NCI-H1694 treated with DMSO at 0.1 percent for 48 hours (cell line): ENCODE measurements around the gene SLC34A3.
"Not testable (repeated sequence)": the region's sequence is repeated elsewhere in the genome, so short reads cannot be mapped to it uniquely, and the experiment has no call there.

Experiments used
- DNase-seq: peaks from one replicate; lab custom pipeline; 2025; lab: John Stamatoyannopoulos, UW

The SLC34A3 gene

DNA sequence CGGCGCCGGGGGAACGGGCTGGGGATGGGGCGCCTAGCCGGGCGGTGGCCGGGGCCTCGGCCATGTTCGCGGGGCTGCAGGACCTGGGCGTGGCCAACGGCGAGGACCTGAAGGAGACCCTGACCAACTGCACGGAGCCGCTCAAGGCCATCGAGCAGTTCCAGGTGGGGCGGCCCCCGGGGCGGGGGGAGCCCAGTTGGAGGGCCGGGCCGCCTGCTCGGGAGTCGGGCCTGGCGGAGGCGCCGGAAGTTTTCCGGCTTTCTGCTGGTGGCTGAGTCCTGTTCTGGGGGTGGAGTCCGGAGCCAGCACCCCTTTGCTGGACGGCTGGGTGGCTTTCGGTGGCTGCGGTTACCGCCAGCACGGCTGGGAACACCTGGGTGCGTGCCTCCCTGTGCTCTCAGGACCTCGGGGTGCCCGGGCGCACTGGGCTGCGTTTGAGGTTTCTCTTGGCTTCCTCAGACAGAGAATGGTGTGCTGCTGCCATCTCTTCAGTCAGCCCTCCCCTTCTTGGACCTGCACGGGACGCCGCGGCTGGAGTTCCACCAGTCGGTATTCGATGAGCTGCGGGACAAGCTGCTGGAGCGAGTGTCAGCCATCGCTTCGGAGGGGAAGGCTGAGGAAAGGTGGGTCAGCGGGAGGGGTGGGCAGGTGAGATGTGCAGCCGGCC lies 24.9 kb downstream of the SLC34A3 start:
- DNase-seq = no peak

DNA sequence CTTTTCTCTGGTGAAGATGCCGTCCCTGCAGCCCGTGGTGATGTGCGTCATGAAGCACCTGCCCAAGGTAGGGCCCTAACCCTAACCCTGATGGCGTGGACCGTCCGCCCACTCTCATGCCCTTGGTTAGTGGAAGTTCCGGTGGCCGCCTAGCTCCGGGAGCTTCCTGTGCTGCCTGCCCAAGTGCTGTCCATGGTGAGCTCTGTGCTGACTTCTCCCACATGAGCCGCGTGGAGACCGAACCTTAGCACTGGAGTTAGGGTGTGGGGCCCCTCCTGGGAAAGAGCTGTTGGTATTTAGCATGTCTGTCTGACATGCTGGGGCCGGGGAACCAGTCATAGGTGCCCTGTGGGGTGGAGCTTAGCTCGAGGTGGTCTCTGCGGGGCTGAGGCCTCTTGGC lies 25.7 kb downstream of the SLC34A3 start:
- DNase-seq = no peak

DNA sequence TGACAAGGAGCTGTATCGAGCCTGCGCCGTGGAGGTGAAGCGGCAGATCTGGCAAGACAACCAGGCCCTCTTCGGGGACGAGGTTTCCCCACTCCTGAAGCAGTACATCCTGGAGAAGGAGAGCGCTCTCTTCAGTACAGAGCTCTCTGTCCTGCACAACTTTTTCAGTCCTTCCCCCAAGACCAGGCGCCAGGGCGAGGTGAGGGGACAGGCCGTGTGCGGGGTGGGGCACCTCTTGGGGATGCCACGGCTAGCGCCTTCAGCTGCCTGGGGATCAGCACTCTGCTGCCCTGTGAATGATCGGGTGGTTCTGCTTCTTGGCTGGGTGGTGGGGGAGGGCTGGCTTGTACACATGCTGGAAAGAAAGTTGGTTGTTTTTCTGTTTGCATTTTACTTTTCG lies 26.2 kb downstream of the SLC34A3 start:
- no peak for DNase-seq

DNA sequence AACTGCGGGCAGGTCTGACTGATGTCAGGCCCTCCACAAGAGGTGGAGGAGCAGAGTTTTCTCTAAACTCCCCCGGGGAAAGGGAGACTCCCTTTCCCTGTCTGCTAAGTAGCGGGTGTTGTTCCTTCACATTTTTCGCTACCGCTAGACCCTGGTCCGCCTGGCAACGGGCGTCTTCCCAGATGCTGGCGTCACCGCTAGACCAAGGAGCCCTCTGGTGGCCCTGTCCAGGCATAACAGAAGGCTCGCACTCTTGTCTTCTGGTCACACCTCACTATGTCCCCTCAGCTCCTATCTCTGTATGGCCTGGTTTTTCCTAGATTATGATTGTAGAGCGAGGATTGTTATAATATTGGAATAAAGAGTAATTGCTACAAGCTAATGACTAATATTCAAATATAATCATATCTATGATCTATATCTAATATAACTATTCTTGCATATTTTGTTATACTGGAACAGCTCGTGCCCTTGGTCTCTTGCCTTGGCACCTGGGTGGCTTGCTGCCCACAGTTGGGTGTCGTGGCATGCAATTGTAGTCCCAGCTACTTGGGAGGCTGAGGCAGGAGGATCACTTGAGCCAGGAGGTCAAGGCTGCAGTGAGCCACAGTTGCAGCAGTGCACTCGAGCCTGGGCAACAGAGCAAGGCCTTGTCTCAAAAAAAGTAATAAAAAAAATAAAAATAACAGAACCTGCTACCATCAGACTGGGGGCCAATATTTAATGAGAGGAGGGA lies 31.6 kb downstream of the SLC34A3 start:
- not testable (repeated sequence) for DNase-seq

DNA sequence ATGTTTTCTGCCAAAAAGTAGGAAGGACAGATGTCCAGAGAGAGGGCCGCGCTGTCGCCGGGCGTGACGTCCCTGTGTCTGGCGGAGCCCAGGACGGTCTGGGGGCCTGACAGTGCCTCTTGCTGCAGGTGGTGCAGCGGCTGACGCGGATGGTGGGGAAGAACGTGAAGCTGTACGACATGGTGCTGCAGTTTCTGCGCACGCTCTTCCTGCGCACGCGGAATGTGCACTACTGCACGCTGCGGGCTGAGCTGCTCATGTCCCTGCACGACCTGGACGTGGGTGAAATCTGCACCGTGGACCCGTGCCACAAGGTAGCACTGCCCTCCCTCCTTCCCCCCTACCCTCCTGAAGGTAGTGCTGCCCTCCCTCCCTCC lies 32.2 kb downstream of the SLC34A3 start:
- no peak for DNase-seq

DNA sequence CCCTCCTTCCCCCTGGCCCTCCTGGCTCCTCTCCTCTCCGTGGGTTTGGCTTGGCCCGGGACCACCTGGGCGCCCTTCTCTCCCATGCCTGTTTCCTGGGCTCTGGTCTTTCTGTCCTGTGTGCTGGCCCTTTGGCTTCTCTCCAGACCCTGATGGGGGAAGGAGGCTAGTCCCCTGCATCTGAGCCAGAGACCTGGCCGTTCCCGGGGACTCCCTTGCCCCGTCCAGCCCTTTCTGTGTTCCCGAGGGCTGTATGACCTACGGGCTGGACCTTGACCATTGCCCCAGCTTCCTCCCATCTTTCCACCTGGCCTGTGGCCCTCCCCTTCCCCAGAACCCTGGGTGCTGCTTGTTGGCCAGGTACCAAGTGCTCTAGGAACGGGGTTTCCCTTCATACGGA lies 32.8 kb downstream of the SLC34A3 start:
- no peak for DNase-seq

DNA sequence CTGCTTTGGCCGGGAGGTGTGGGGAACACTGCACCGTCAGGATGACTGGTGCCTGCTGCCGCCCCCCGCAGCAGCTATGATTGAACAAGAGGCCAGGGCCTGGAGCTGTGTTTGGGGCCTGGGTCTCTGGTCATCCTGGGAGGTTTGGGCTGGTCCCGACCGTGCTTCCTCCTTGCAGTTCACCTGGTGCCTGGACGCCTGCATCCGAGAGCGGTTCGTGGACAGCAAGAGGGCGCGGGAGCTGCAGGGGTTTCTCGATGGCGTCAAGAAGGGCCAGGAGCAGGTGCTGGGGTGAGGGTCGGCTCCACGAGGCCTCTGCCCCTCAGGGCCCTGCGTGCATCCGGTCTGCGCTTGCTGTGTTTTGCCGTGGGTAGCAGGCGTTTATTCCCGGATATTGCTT lies 33.4 kb downstream of the SLC34A3 start:
- DNase-seq = no peak

DNA sequence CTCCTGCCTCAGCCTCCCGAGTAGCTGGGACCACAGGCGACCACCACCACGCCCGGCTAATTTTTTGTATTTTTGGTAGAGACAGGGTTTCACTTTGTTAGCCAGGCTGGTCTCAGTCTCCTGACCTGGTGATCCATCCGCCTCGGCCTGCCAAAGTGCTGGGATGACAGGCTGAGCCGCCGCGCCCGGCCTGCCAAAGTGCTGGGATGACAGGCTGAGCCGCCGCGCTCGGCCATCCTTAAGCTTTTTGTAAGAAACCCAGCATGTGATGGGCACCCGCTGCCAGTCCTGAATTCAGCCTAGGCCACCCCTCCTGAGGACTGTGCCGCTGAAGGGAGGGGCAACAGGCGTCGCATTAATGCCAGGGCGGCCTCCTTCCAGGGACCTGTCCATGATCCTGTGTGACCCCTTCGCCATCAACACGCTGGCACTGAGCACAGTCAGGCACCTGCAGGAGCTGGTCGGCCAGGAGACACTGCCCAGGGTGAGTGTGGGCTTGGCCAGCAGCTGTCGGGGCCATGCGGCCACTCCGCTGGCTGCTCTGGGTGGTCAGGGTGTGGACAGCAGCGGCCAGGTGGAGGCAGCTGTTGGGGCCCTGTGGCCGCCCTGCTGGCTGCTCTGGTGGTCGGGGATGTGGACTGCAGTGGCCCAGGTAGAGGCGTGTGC lies 34.9 kb downstream of the SLC34A3 start:
- DNase-seq = no peak

DNA sequence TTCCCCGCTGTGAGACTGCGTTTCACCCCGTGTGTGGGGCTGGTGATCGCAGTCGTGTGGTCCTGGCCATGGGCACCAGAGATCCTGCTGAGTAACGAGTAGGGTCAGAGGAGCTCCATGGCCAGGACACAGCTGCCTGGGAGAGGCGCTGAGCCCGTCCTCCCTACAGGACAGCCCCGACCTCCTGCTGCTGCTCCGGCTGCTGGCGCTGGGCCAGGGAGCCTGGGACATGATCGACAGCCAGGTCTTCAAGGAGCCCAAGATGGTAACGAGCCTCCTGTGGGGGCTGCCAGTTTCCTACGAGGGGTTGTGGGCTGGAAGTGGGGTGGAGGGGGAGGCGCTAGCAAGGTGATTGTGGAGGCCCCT lies 35.4 kb downstream of the SLC34A3 start:
- DNase-seq = no peak

DNA sequence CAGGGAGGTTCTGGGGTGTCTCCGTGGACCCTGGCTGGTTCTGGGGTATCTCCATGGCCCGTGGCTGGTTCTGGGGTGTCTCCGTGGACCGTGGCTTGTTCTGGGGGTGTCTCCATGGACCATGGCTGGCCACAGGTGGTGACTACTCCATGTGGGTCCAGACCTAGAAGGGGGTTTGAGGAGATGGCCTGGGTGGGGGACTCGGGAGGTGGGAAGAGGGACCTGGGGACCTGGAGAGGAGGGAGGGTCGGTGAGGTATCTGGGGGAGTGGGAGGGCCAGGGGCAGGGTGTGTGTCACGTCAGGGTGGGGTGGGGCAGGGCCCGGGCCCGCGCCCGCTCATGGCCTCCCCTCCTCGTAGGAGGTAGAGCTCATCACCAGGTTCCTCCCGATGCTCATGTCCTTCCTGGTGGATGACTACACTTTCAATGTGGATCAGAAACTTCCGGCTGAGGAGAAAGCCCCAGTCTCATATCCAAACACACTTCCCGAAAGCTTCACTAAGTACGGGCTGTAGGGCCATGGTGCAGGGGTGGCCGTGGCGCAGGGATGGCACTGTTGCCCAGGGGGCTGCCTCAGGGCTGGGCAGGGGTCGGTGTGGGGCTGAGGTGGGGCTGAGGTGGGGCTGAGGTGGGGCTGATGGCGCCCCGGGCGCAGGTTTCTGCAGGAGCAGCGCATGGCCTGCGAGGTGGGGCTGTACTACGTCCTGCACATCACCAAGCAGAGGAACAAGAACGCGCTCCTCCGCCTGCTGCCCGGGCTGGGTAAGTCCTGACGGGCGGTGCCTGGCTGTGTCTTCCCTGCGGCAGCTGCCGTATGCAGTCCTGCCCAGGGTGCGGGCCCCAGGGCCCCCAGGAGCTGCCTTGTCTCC lies 36.1 kb downstream of the SLC34A3 start:
- no peak for DNase-seq

DNA sequence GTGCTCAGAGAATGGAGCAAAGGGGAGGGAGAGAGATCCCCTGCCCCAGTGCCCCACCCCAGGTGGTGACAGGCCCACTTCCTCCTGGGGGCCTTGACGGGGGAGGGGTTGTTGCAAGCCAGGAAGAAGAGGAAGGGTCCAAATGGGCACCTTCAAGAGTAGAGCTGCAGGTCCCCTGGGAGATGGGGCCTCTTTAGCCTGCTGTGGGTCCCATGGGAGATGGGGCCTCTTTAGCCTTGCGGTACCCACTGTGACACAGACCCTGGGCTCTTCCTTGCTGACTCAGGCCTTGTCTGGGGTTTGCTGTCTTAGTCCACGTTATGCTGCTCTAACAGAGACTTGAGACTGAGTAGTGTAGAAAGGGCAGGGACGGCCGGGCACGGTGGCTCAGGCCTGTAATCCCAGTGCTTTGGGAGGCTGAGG lies 37.2 kb downstream of the SLC34A3 start:
- no peak for DNase-seq

DNA sequence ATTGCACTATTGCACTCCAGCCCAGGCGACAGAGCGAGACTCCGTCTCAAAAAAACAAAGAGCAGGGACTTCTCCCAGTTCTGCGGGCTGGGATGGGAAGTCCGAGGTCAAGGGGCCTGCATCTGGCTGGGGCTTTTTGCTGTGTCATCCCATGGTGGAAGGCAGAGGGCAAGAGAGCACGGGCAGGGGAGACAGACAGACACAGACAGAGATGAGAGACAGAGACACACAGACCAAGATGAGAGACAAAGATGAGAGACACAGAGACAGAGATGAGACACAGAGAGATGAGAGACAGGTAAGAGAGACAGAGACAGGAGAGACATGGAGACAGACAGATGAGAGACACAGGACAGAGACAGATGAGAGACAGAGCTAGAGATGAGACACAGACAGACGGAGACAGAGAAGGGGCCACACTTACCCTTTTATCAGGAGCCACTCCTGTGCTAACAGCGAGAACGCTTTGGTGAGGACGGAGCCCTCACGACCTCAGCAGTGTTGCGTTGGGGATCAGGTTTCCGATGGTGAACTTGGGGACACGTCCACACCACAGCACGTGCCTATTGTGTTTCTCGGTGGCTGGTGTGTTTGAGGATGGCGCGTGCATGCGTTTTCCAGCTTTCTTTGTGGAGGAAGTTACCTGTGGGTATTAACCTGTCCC lies 38.0 kb downstream of the SLC34A3 start:
- no peak for DNase-seq

DNA sequence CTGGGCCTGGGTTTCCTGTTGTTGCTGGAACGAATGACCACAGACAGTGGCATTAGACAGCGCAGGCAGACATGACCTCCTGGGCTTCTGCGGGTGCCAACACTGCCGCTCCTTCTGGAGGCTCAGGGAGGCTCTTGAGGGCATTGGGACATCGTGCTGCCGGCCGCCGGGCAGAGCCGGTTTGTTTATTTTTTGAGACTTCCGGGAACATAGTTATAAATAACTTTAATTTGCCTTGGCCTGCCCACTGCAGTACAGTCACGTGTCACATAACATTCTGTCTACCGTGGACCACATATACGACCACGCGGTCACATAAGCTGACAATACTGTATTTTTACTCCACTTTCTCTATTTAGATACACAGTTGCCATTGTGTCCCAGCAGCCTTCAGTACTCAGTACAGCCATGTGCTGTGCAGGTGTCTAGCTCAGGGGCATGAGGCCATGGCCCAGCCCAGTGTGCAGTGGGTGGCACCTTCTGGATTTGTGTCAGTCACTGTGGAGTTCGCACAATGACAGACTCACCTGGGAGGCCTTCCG lies 38.6 kb downstream of the SLC34A3 start:
- DNase-seq = no peak

DNA sequence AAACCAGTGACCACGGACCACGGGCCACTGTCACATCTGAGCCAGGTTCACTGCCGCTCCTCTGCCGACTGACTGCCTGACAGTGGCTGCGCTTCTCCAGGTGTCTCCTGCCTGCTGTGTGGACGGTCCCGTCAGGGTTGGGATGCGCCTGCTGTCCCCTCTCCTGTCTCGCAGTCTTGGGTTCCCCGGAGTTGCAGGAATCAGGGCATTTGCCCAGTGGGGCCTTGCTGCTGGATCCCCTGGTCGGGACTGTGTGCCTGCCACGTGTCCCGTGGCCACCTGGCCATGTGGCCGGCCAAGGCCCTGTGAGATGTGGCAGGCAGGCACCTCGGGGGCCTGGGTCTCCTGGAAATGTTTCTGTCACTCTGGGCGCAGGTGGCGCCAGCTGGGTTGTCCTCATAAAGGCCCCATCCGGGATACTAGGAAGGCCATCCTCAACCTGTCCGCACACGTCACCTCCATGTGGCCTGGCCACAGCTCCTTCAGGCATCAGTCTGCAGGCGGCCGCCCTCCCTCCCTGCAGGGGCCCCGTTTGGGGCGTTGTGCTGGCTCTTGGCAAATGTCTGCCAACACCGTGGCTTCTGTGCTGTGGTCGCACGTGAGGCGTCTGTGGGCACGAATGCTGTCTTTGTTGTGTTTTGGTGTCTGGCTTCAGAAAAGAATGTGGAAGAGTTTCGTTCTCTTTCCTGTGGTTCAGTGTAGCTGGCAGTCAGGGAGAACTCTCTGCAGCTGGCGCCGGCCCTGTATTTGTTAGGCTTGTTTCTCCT lies 40.4 kb downstream of the SLC34A3 start:
- DNase-seq = no peak

DNA sequence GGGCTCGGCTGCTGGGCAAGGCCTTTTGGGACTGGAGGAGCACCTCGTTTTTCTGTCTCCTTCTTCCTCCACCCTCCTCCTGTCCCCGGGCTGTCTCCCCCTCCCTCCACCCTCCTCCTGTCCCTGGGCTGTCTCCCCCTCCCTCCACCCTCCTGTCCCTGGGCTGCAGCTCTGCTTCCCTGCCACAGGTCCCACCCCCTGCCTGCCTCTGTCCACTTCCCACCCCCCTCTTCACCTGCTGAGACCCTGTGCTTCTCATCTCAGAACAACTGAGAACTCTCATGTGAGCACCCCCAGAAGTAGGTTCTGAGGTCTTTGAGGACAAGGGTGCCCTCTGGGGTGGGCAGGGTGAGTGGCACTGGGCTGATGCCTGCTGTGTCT lies 41.0 kb downstream of the SLC34A3 start:
- no peak for DNase-seq

DNA sequence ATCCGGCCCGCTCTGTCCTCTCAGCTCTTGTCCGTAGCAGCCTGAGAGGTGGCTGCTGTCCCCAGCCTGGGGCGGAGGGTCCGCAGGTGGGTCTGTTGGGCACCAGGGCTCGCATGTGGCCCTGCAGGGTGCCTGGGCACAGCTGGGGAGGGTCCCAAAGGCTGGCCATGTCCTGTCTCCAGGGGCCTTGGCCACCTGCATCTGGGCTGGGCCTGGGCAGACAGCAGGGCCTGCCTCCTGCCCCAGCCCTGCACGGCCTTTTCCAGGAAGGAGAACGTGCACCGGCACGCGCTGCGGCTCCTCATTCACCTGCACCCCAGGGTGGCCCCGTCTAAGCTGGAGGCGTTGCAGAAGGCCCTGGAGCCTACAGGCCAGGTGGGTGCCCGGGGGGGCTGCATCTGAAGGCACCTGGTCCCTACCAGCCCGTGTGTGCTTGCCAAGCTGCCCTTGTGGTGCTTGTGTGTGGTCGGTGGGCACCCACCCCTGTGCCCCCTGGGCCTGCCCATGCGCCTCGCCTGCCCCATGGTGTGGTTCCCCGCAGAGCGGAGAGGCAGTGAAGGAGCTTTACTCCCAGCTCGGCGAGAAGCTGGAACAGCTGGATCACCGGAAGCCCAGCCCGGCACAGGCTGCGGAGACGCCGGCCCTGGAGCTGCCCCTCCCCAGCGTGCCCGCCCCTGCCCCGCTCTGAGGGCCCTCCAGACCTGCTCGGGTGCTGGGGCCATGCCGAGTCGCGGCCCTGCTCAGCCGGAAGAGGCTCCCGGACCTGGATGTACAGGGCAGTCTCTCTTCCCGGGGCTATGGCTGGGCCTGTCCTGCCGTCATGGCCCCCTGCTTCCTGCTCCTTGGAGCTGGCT lies 41.8 kb downstream of the SLC34A3 start:
- DNase-seq = no peak

DNA sequence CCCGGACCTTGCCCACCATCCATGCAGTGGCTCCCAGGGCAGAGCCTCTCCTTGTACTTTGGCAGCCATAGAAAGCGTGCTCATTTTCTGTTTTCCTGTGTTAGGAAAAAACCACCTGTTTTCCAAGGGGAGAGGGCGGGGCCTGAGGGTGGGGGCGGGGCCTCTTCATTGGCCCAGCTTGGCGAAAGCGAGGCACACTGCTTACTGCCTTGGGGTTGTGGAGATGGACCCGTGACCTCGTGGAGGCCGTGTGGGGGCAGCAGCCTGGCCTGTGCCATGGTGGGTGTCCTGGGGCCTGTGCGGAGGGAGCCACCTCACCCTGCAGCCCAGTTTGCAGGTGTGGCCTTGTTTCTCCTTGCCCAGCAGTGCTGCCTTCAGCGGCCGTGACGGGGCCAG lies 42.4 kb downstream of the SLC34A3 start:
- no peak for DNase-seq

DNA sequence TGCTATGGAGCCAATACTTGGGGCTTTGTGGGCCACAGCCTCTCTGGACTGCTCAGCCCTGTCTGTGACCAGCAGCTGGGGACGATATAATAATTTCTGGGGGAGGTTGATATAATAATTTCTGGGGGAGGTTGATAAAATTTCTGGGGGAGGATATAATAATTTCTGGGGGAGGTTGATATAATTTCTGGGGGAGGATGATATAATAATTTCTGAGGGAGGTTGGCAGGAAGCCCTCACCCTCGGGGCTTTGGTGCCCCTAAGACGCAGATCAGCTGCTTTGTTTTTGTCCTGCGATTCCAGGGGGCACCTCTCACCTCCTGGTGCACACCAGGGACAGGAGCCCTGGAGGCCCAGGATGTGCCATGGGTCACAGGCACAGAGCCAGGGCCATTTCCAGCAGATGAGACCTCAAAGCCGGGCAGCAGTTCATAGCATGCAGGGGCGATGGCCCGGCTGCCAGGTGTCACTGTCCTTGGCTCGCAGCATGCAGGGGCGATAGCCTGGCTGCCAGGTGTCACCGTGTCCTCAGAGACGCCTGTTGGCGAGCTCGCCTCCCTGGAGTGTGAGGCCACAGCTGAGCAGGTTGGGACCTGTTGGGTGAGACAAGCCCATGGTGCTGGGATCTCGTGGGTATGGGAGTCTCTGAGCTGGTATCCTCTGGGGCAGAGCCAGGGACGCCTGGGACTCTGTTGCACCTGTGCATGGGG lies 43.1 kb downstream of the SLC34A3 start:
- no peak for DNase-seq

DNA sequence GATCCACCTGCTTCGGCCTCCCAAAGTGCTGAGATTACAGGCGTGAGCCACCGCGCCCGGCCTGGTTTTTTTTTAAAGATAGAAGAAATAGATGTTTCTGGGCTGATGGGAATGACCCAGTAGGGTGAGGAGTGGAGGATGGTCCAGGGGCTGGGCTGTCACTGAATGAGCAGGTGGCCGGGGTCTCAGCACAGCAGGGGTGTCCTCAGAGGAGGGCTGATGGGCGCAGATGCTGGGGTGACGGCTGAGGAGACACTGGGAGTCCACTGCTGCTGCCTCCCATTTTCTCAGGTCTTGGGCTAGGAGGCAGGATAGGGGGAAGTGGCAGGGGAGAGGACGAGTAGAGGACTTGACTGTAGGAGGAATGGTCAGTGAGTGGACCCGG lies 44.5 kb downstream of the SLC34A3 start:
- DNase-seq = no peak
